Activated gamma-delta T cell (primary cell): ENCODE measurements around the gene RPUSD4.
"Not testable (repeated sequence)": the region's sequence is repeated elsewhere in the genome, so short reads cannot be mapped to it uniquely, and the experiment has no call there.

Source experiments
- DNase-seq: peaks from one replicate; lab custom pipeline; 2025; lab: John Stamatoyannopoulos, UW
- total RNA-seq, 2 donors: gene quantifications; one replicate each; lab custom pipeline; 2026; lab: John Stamatoyannopoulos, UW

The RPUSD4 gene
- total RNA-seq: 34.2 to 39.8 reads per million in 2 donors

- DNase-seq: peak; percentile 97
These were observed at the start of gene RPUSD4, which contains the start of gene FAM118B for GRCh38 chr11:126211236-126212088. RPUSD4 (minus strand) TSS chr11:126211650; CDS start chr11:126211638, 12 bp downstream. FAM118B (plus strand) TSS chr11:126211782; CDS start chr11:126235002, 23,220 bp downstream.

GRCh38 chr11:126257764-126258163, 46.3 kb upstream of the RPUSD4 start:
- DNase-seq: no peak

GRCh38 chr11:126257144-126257543, 45.7 kb upstream of the RPUSD4 start:
- no peak for DNase-seq

- no peak for DNase-seq
These were observed 44.8 kb upstream of the RPUSD4 start for GRCh38 chr11:126256216-126256615.

- not testable (repeated sequence) for DNase-seq
These were observed 44.1 kb upstream of the RPUSD4 start for GRCh38 chr11:126255507-126255906.

GRCh38 chr11:126254819-126255218, 43.4 kb upstream of the RPUSD4 start:
- no peak for DNase-seq

GRCh38 chr11:126253265-126253664, 41.8 kb upstream of the RPUSD4 start:
- no peak for DNase-seq

GRCh38 chr11:126246636-126247035, 35.2 kb upstream of the RPUSD4 start:
- DNase-seq: no peak

GRCh38 chr11:126233391-126233790, 21.9 kb upstream of the RPUSD4 start:
- no peak for DNase-seq

- DNase-seq: no peak
These were observed 21.2 kb upstream of the RPUSD4 start for GRCh38 chr11:126232683-126233082.

- no peak for DNase-seq
These were observed 20.4 kb upstream of the RPUSD4 start for GRCh38 chr11:126231725-126232459.

- no peak for DNase-seq
These were observed 18.5 kb upstream of the RPUSD4 start for GRCh38 chr11:126229858-126230540.

- no peak for DNase-seq
These were observed 15.1 kb upstream of the RPUSD4 start for GRCh38 chr11:126226334-126227084.

- DNase-seq: no peak
These were observed 13.8 kb upstream of the RPUSD4 start for GRCh38 chr11:126225295-126225665.

GRCh38 chr11:126224647-126225294, 13.3 kb upstream of the RPUSD4 start:
- no peak for DNase-seq

- DNase-seq: no peak
These were observed 8.1 kb upstream of the RPUSD4 start for GRCh38 chr11:126219547-126219946.

- DNase-seq: no peak
These were observed 6.0 kb upstream of the RPUSD4 start for GRCh38 chr11:126217491-126217890.

- DNase-seq: no peak
These were observed 5.3 kb upstream of the RPUSD4 start for GRCh38 chr11:126216526-126217305.

GRCh38 chr11:126214841-126215240, 3.4 kb upstream of the RPUSD4 start:
- no peak for DNase-seq

GRCh38 chr11:126214441-126214840, 3.0 kb upstream of the RPUSD4 start:
- DNase-seq: no peak
